ENCODE data around the gene NEK8. TPM values are rescaled to one million over a fixed set of nuclear protein-coding genes. Genes with fewer than 3 reads are reported as not detected.
A peak's percentile ranks its signal among the peaks of the same experiment; 100 is the strongest.

Gene NEK8
- total and polyA plus RNA-seq, 9 donors = 1.9 to 8.3 (median 3.2) TPM

DNA sequence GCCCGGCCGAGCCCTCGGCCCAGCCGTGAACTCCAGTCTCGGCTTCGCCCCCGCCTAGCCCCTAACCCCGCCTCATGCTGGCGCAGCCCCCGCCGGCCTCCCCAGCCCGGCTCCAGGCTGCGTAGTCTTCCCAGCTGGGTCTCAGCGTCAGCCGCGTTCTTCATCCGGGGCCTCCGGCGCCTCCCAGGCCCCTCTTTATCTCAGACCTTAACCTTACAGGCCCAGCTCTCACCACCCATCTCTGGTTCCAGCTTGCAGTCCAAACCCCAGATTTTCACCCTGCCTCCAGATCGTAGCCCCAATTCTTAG lies 16.9 kb upstream of the NEK8 start, which contains the start of gene PROCA1:
Gene PROCA1 (minus strand): TSS at position 166 of the 309 bp plus-strand sequence. CDS start 228 bp downstream, outside the sequence.
- Histone ChIP-seq H3K36me3 (no peaks in the 10 kb centered on the region), H3K4me1 (ENCODE audit: insufficient read depth) (peaks cover 8% of the 10 kb centered on the region), H3K4me3 (peak within 1 kb of the TSS; percentile 66), H3K27me3 (no peaks in the 10 kb centered on the region), H3K27ac (peak within 1 kb of the TSS; percentile 34 to 95), H3K9me3 (no peaks in the 10 kb centered on the region)
- no peak for TF ChIP-seq CTCF (IDR thresholded peaks at IDR 0.05)
- TF ChIP-seq EP300 (IDR thresholded peaks at IDR 0.05) = no peak
- no peak for TF ChIP-seq POLR2A (IDR thresholded peaks at IDR 0.05)
- DNase-seq = peak in 2 of 5 donors; percentile 85
- 0 to 1% (median 1%) methylated on average over 19 to 20 of the region's 20 CpGs for WGBS, 3 donors
- intact Hi-C loops (cut with DNase I) = no loop called here

GRCh38 chr17:28712032-28712704 lies 16.4 kb upstream of the NEK8 start:
- TF ChIP-seq POLR2A (IDR thresholded peaks at IDR 0.05) = no peak
- no peak for TF ChIP-seq EP300 (IDR thresholded peaks at IDR 0.05)
- no peak for TF ChIP-seq CTCF (IDR thresholded peaks at IDR 0.05)
- WGBS, 3 donors = 25 to 28% (median 26%) methylated on average over 34 of the region's 34 CpGs
- intact Hi-C loops (cut with DNase I) = no loop called here
- peak in 4 of 5 donors; percentile 55 to 72 (median 66) for DNase-seq
- no peaks in the 10 kb centered on the region for H3K27me3 ChIP-seq
- peaks cover 10% of the 10 kb centered on the region for H3K4me1 ChIP-seq (ENCODE audit: insufficient read depth)
- peak overlapping the region; percentile 66 for H3K4me3 ChIP-seq
- no peaks in the 10 kb centered on the region for H3K9me3 ChIP-seq
- peak overlapping the region; percentile 8 to 95 for H3K27ac ChIP-seq
- H3K36me3 ChIP-seq = no peaks in the 10 kb centered on the region

- DNase-seq = peak in 1 of 5 donors; percentile 24
- Histone ChIP-seq H3K27ac (peak overlapping the region in 1 of 2 donors; percentile 95), H3K36me3 (no peaks in the 10 kb centered on the region), H3K4me3 (no peak overlapping the region), H3K4me1 (ENCODE audit: insufficient read depth) (peaks cover 10% of the 10 kb centered on the region), H3K9me3 (no peaks in the 10 kb centered on the region), H3K27me3 (no peaks in the 10 kb centered on the region)
- WGBS, 3 donors = 59 to 70% (median 64%) methylated on average over 7 of the region's 7 CpGs
- intact Hi-C loops (cut with DNase I) = no loop called here
- no peak for TF ChIP-seq POLR2A (IDR thresholded peaks at IDR 0.05)
- TF ChIP-seq EP300 (IDR thresholded peaks at IDR 0.05) = no peak
- no peak for TF ChIP-seq CTCF (IDR thresholded peaks at IDR 0.05)
Observed at GRCh38 chr17:28712705-28713415, 15.7 kb upstream of the NEK8 start.

- H3K27ac ChIP-seq = no peak overlapping the region
- no peak overlapping the region for H3K4me3 ChIP-seq
- peak in 3 of 5 donors; percentile 46 to 64 (median 55) for DNase-seq
- H3K4me1 ChIP-seq (ENCODE audit: insufficient read depth) = peaks cover 12% of the 10 kb centered on the region
- no peaks in the 10 kb centered on the region for H3K9me3 ChIP-seq
- no peaks in the 10 kb centered on the region for H3K36me3 ChIP-seq
- 84 to 97% (median 92%) methylated on average over 3 of the region's 3 CpGs for WGBS, 3 donors
- intact Hi-C loops (cut with DNase I) = no loop called here
- no peaks in the 10 kb centered on the region for H3K27me3 ChIP-seq
- TF ChIP-seq CTCF (IDR thresholded peaks at IDR 0.05) = no peak
- no peak for TF ChIP-seq EP300 (IDR thresholded peaks at IDR 0.05)
- no peak for TF ChIP-seq POLR2A (IDR thresholded peaks at IDR 0.05)
Observed at GRCh38 chr17:28714281-28714680, 14.3 kb upstream of the NEK8 start.
